SK-MEL-5 (cell line): ENCODE data around the gene ATM. TPM values are rescaled to one million over a fixed set of nuclear protein-coding genes. Genes with fewer than 3 reads are reported as not detected.
A peak's percentile ranks its signal among the peaks of the same experiment; 100 is the strongest.

Source experiments
- DNase-seq: peaks from one replicate; pipeline ENCODE4 v3.0.0-alpha.2; 2016; ENCODE audit warnings: low read depth, low spot score
- in situ Hi-C: cut with HindIII; loops from 2 replicates; pipeline ENCODE4 v1.10.0; 2016; ENCODE audit warnings: low sequenced_read_pairs, high pct_unique_total_duplicates, low pct_unique_long_range_greater_than_20kb
- total RNA-seq: library from RNA; depleted of rRNA; stranded (reverse); fragments of >200 nt; shearing (Covaris generic); gene quantifications from 2 replicates; pipeline ENCODE4 v1.2.3, GENCODE V29; 2014

ATM gene
- total RNA-seq, 1 experiment from 2014 or later = 142 TPM

GRCh38 chr11:108216988-108217387, 5.9 kb upstream of the ATM start:
- in situ Hi-C loops = no loop called here
- DNase-seq = no peak

GRCh38 chr11:108218455-108218854, 4.4 kb upstream of the ATM start:
- in situ Hi-C loops = no loop called here
- no peak for DNase-seq

- in situ Hi-C loops = no loop called here
- DNase-seq = no peak
Observed at GRCh38 chr11:108218912-108219783, 3.7 kb upstream of the ATM start.

GRCh38 chr11:108220721-108221336, 2.0 kb upstream of the ATM start:
- in situ Hi-C loops = no loop called here
- no peak for DNase-seq

- DNase-seq = no peak
- in situ Hi-C loops = no loop called here
Observed at GRCh38 chr11:108221371-108221770, 1.5 kb upstream of the ATM start.

- no peak for DNase-seq
- in situ Hi-C loops = no loop called here
Observed at GRCh38 chr11:108221911-108222573, 825 bp upstream of the ATM start.

- peak; percentile 85 for DNase-seq
- in situ Hi-C loops = no loop called here
Observed at GRCh38 chr11:108223348-108224149, 682 bp downstream of the ATM start.

GRCh38 chr11:108224366-108224765, 1.5 kb downstream of the ATM start:
- in situ Hi-C loops = no loop called here

GRCh38 chr11:108224911-108225786, 2.3 kb downstream of the ATM start:
- in situ Hi-C loops = no loop called here
- DNase-seq = peak; percentile 24

More at GRCh38 chr11:108224366-108224765, 1.5 kb downstream of the ATM start:
- DNase-seq = no peak

- DNase-seq = no peak
- in situ Hi-C loops = no loop called here
Observed at GRCh38 chr11:108226036-108226435, 3.2 kb downstream of the ATM start.

- in situ Hi-C loops = no loop called here
- DNase-seq = no peak
Observed at GRCh38 chr11:108228251-108228650, 5.4 kb downstream of the ATM start.

- DNase-seq = no peak
- in situ Hi-C loops = no loop called here
Observed at GRCh38 chr11:108233277-108233945, 10.5 kb downstream of the ATM start.

- in situ Hi-C loops = no loop called here
- no peak for DNase-seq
Observed at GRCh38 chr11:108235192-108235591, 12.3 kb downstream of the ATM start.

GRCh38 chr11:108235633-108236032, 12.8 kb downstream of the ATM start:
- no peak for DNase-seq
- in situ Hi-C loops = no loop called here

GRCh38 chr11:108237058-108237481, 14.2 kb downstream of the ATM start:
- in situ Hi-C loops = no loop called here

GRCh38 chr11:108239076-108239475, 16.2 kb downstream of the ATM start:
- DNase-seq = no peak
- in situ Hi-C loops = no loop called here

More at GRCh38 chr11:108237058-108237481, 14.2 kb downstream of the ATM start:
- DNase-seq = no peak
